HepG2 (cell line): ENCODE results near the gene DMAP1. TPM values are rescaled to one million over a fixed set of nuclear protein-coding genes. Genes with fewer than 3 reads are reported as not detected.

Experiments used
- CHD2 ChIP-seq: IDR thresholded peaks from 2 replicates; pipeline ENCODE4 v1.6.1; 2011; ENCODE audit warnings: low read depth, low read length, improper control_type of control experiment
- DPF2 ChIP-seq: sonication (generic); formaldehyde crosslinking; IDR thresholded peaks from 2 replicates; pipeline ENCODE4 v1.4.0; 2020; ENCODE audit warnings: mild to moderate bottlenecking, low read depth, missing genetic modification reagents, borderline replicate concordance
- GABPB1 ChIP-seq: IDR thresholded peaks from 2 replicates; pipeline ENCODE4 v1.6.1; 2016; ENCODE audit warnings: mild to moderate bottlenecking, missing genetic modification reagents, moderate library complexity, missing compliant biosample characterization
- HDAC1 ChIP-seq: sonication (generic); formaldehyde crosslinking; IDR thresholded peaks from 2 replicates; pipeline ENCODE4 v1.5.1; 2020; ENCODE audit warnings: mild to moderate bottlenecking, missing genetic modification reagents
- KLF6 ChIP-seq: IDR thresholded peaks from 2 replicates; pipeline ENCODE4 v1.8.0; 2016; ENCODE audit warnings: missing biosample characterization, missing genetic modification reagents
- MZF1 ChIP-seq: sonication (generic); formaldehyde crosslinking; IDR thresholded peaks from 2 replicates; pipeline ENCODE4 v1.8.1; 2023; ENCODE audit warnings: mild to moderate bottlenecking, missing genetic modification reagents, borderline replicate concordance
- SALL1 ChIP-seq: sonication (generic); formaldehyde crosslinking; IDR thresholded peaks from 2 replicates; pipeline ENCODE4 v1.8.0; 2022; ENCODE audit warnings: mild to moderate bottlenecking, missing genetic modification reagents
- TEAD3 ChIP-seq: optimal IDR thresholded peaks from 2 replicates; pipeline ENCODE3; 2016; ENCODE audit warnings: borderline replicate concordance
- TSC22D2 ChIP-seq: sonication (generic); formaldehyde crosslinking; IDR thresholded peaks from 2 replicates; pipeline ENCODE4 v1.5.1; 2020; ENCODE audit warnings: missing genetic modification reagents, mild to moderate bottlenecking, borderline replicate concordance
- ZFP37 ChIP-seq: sonication (generic); formaldehyde crosslinking; IDR thresholded peaks from 2 replicates; pipeline ENCODE4 v1.4.0; 2020; ENCODE audit warnings: missing genetic modification reagents, borderline replicate concordance
- ZNF577 ChIP-seq: sonication (generic); formaldehyde crosslinking; IDR thresholded peaks from 2 replicates; pipeline ENCODE4 v1.4.0; 2020; ENCODE audit warnings: mild to moderate bottlenecking, low read depth, missing genetic modification reagents, borderline replicate concordance
- ZNF850 ChIP-seq: sonication (generic); formaldehyde crosslinking; conservative IDR thresholded peaks from 2 replicates; pipeline ENCODE4 v1.9.0; 2021; ENCODE audit warnings: mild to moderate bottlenecking, missing genetic modification reagents
- ZNF878 ChIP-seq: sonication (generic); formaldehyde crosslinking; IDR thresholded peaks from 2 replicates; pipeline ENCODE4 v1.8.1; 2023; ENCODE audit warnings: mild to moderate bottlenecking, missing genetic modification reagents, moderate library complexity
- polyA plus RNA-seq, 8 experiments: library from polyadenylated mRNA; depleted of rRNA in 3 of 8; stranded (reverse) in 7 of 8; unstranded in 1 of 8; fragments of >200 nt; fragmentation: Illumina TruSeq in 4 of 8; extraction: Trizol in 4 of 8; gene quantifications; 2 replicates each; pipeline versions ENCODE4 v1.2.1 to v1.2.3, GENCODE V29; 2011 to 2016; ENCODE audit warnings: low read depth in 4 of 8, missing spikeins in 1 of 8, mixed read lengths in 1 of 8; ENCODE audit not compliant: insufficient read depth in 1 of 8
- total RNA-seq, 5 experiments: library from RNA; depleted of rRNA; stranded (reverse); fragments of >200 nt; fragmentation: Illumina TruSeq; extraction: Trizol; gene quantifications; 2 replicates each; pipeline ENCODE4 v1.2.3, GENCODE V29; 2016; ENCODE audit warnings: low read depth in 1 of 5
- TF ChIP-seq, protein P1 (sequence below), 2 experiments: IDR thresholded peaks; 2 replicates each; pipeline ENCODE4 v1.6.1; 2011 to 2012; ENCODE audit warnings: low read length in 2 of 2, borderline replicate concordance in 1 of 2, low read depth in 1 of 2, mild to moderate bottlenecking in 1 of 2, moderate library complexity in 1 of 2
- TF ChIP-seq, protein P2 (sequence below): sonication (generic); formaldehyde crosslinking; conservative IDR thresholded peaks from 2 replicates; pipeline ENCODE4 v1.5.0; 2020; ENCODE audit warnings: missing genetic modification reagents
- TF ChIP-seq, protein P3 (sequence below): sonication (generic); formaldehyde crosslinking; IDR thresholded peaks from 2 replicates; pipeline ENCODE4 v1.5.1; 2020; ENCODE audit warnings: mild to moderate bottlenecking, moderate library complexity, missing genetic modification reagents

The DMAP1 gene
- total and polyA plus RNA-seq, 2 of the 13 experiments (the other 11 are each of a cell fraction or from before 2014, with no cell fraction given) = 17.6 to 32.7 TPM

DNA sequence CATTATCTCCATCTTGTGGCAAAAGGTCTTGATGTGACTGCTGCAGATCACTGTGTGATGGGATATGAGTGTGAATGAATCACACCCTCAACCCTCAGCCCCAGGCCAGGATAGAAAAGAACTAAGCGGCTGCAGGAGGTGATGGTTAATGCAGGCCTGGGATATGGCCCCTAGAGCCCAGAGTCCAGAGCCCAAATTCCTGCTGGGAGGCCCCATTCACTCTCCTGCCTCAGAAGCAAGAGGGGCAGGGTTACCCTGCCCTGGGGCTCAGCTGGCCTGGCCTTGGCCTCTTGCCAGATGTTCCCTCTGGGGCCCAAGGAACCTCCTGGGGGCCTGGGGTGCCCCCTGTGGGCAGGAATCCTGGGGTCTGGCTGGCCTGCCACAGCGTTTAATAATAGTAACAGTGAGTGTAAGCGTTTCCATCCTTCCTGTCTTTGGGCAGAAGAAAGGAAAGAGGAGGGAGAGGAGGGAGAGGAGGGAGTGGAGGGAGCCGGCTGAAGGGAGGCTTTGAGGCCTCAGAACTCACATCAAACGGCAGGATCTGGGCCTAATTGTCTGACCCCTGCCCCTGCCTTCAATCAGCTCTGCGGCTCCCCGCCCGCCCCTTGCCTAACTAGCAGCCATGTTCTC, 26.2 kb downstream of the DMAP1 start (continued):
- TF ChIP-seq, protein P1, sequence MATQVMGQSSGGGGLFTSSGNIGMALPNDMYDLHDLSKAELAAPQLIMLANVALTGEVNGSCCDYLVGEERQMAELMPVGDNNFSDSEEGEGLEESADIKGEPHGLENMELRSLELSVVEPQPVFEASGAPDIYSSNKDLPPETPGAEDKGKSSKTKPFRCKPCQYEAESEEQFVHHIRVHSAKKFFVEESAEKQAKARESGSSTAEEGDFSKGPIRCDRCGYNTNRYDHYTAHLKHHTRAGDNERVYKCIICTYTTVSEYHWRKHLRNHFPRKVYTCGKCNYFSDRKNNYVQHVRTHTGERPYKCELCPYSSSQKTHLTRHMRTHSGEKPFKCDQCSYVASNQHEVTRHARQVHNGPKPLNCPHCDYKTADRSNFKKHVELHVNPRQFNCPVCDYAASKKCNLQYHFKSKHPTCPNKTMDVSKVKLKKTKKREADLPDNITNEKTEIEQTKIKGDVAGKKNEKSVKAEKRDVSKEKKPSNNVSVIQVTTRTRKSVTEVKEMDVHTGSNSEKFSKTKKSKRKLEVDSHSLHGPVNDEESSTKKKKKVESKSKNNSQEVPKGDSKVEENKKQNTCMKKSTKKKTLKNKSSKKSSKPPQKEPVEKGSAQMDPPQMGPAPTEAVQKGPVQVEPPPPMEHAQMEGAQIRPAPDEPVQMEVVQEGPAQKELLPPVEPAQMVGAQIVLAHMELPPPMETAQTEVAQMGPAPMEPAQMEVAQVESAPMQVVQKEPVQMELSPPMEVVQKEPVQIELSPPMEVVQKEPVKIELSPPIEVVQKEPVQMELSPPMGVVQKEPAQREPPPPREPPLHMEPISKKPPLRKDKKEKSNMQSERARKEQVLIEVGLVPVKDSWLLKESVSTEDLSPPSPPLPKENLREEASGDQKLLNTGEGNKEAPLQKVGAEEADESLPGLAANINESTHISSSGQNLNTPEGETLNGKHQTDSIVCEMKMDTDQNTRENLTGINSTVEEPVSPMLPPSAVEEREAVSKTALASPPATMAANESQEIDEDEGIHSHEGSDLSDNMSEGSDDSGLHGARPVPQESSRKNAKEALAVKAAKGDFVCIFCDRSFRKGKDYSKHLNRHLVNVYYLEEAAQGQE (IDR thresholded peaks at IDR 0.05; ENCODE audit: borderline replicate concordance in 1 of 2, low read depth in 1 of 2, low read length in 2 of 2) = no peak
- TF ChIP-seq TSC22D2 (CRISPR knock-in tag) (no peak), GABPB1 (CRISPR knock-in tag) (no peak), HDAC1 (CRISPR knock-in tag) (0 out of 2 replicates have a peak, but pooled peaks have one; percentile 32), MZF1 (no peak), TEAD3 (CRISPR knock-in tag) (peak; percentile 99), KLF6 (CRISPR knock-in tag) (no peak), ZNF577 (no peak), SALL1 (CRISPR knock-in tag) (peak; percentile 22; the same call in 1 of the 2 replicates), ZNF850 (CRISPR knock-in tag) (no peak), CHD2 (no peak), ZNF878 (CRISPR knock-in tag) (no peak), ZFP37 (no peak), DPF2 (CRISPR knock-in tag) (no peak)
- TF ChIP-seq, protein P2, sequence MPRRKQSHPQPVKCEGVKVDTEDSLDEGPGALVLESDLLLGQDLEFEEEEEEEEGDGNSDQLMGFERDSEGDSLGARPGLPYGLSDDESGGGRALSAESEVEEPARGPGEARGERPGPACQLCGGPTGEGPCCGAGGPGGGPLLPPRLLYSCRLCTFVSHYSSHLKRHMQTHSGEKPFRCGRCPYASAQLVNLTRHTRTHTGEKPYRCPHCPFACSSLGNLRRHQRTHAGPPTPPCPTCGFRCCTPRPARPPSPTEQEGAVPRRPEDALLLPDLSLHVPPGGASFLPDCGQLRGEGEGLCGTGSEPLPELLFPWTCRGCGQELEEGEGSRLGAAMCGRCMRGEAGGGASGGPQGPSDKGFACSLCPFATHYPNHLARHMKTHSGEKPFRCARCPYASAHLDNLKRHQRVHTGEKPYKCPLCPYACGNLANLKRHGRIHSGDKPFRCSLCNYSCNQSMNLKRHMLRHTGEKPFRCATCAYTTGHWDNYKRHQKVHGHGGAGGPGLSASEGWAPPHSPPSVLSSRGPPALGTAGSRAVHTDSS = no peak
- TF ChIP-seq, protein P3, sequence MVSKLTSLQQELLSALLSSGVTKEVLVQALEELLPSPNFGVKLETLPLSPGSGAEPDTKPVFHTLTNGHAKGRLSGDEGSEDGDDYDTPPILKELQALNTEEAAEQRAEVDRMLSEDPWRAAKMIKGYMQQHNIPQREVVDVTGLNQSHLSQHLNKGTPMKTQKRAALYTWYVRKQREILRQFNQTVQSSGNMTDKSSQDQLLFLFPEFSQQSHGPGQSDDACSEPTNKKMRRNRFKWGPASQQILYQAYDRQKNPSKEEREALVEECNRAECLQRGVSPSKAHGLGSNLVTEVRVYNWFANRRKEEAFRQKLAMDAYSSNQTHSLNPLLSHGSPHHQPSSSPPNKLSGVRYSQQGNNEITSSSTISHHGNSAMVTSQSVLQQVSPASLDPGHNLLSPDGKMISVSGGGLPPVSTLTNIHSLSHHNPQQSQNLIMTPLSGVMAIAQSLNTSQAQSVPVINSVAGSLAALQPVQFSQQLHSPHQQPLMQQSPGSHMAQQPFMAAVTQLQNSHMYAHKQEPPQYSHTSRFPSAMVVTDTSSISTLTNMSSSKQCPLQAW (CRISPR knock-in tag) = no peak
